Stimulated activated CD8-positive, alpha-beta memory T cell treated with anti-CD3 and anti-CD28 coated beads, Interleukin-4, amount 100 ng/mL, for 1 hour (primary cell): ENCODE measurements around the gene EEF1AKMT3.
A peak's percentile ranks its signal among the peaks of the same experiment; 100 is the strongest.

Source experiments
- DNase-seq, 2 donors: peaks; one replicate each; pipeline ENCODE4 v3.0.0-alpha.2; 2020; ENCODE audit warnings: low read depth in 2 of 2, low spot score in 1 of 2

EEF1AKMT3 gene

GRCh38 chr12:57750561-57751431 is 21.6 kb upstream of the EEF1AKMT3 start:
- no peak for DNase-seq

DNA sequence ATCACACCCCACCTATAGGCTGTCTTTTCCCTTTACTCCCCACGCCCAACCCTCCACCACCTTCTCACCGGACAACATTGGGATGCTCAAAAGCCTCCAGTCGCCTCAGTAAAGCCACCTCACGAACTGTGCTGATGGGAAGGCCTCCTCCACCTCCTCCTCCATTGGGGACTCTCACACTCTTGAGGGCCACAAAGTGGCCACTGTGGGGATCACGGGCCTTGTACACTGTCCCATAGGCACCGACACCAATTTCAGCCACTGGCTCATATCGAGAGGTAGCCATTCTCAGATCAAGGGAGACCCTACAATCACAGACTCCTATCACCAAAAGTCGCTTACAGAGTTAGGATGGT is 21.0 kb upstream of the EEF1AKMT3 start:
- no peak for DNase-seq

DNA sequence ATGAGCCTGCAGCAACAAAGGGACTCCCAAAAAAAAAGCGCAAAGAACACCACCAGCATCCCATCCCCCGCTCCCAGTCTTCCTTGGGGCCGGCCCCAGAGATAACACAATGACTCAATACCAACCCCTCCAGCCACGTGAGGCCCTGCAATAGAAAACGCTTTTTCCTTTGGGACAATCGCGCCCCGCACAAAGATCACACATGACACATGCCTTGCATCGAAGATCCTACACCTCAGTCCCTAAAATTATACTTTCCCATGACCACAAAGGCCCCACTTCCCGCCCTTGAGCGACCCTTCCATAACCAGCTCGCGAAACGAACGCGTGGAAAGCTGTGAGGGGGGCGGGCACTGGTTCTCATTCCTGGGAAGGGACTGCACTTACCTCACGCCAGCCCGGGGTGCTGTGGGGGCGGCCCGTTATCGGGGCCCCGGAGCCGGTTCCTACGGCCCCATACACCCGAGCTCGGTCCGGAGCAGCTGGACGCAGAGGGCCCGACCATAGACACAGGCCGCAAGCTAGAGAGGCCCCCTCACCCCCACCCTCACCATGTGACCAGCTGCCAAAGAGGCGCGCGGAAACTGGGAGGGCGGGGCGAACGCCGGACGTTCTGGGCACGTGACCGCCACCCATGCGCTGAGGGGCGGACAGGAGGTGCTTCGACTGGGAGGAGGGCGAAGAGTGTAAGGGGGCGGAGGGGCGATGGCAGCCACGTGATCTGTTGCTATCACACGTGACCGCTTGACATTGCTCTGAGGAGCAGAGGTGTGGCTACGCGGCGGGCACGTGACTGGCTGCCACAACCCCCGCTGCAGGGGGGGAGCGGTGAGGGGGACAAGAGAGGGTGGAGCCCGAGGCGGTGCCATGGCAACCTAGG is 20.4 kb upstream of the EEF1AKMT3 start, which contains the start of gene CDK4:
Gene CDK4 (minus strand): TSS at position 523 of the 880 bp plus-strand sequence. CDS start 593 bp downstream, outside the sequence.
- DNase-seq: peak; percentile 94 to 97

DNA sequence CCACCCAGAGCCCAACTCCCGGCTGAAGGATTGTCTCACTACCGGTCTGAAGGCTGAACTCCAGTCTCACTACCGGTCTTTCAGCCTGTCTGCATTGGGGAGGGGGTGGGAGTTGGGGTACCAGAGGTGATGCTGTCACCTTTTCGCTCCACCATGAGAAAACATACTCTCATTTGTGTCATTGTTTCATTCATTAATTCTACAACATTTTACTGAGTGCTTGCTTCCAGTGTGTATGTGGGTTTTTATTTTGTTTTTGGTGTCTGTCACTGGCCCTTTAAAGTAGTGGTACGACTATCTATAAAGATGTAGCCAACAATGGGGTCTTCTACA is 19.8 kb upstream of the EEF1AKMT3 start:
- DNase-seq: no peak

DNA sequence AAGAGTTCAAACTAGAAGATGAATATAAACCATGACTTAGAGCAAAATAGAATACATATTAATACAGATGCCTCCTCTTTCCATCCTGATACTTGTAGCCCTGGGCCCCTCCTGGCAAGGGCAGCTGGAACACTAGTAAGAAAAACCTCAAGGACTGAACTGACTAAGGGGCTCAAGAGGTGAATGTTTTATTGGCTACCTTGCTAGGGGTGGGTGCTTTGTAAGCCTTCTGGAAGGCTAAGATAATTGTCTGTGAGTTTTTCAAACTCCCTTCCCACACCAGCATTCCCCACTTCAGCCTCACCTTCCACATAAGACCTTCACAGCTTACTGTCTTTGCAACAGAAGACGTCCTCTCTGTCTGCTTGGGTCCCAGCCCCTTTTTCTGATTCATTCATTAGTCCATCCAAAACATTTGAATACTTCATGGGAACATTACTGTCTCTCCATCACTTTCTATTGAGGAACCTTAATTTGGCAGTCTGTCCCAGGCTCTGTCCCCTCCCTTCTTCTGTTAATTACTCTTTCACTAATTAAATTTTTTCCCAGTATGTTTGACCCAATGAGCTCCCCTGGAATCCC is 18.6 kb upstream of the EEF1AKMT3 start:
- no peak for DNase-seq

- DNase-seq: peak in 1 of 2 donors; percentile 68
Observed at GRCh38 chr12:57754411-57755193, 17.8 kb upstream of the EEF1AKMT3 start, which contains the start of gene MARCHF9. MARCHF9 (plus strand) TSS chr12:57755103; CDS start chr12:57755529, 426 bp downstream.

GRCh38 chr12:57755194-57755453 is 17.3 kb upstream of the EEF1AKMT3 start:
- DNase-seq: no peak

GRCh38 chr12:57755454-57756372 is 16.7 kb upstream of the EEF1AKMT3 start:
- DNase-seq: no peak

- no peak for DNase-seq
Observed at GRCh38 chr12:57756406-57757341, 15.7 kb upstream of the EEF1AKMT3 start.

DNA sequence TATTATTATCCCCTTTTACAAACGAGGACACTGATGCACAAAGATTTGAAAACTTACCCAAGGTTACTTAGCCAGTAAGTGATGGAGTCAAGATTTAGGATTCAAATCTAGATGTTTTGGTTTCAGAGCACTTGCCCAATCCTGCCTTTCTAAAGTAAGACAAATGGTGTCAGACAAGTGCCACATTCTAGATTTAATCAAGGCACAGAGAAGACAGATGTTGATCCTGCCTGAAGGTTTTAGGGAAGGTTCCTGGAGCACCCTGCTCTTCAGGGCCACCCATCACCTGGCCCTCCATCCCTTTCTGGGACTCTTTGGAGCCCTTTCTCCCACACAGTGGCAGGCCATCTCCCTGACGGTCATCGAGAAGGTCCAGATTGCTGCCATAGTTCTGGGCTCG is 14.6 kb upstream of the EEF1AKMT3 start:
- DNase-seq: no peak

DNA sequence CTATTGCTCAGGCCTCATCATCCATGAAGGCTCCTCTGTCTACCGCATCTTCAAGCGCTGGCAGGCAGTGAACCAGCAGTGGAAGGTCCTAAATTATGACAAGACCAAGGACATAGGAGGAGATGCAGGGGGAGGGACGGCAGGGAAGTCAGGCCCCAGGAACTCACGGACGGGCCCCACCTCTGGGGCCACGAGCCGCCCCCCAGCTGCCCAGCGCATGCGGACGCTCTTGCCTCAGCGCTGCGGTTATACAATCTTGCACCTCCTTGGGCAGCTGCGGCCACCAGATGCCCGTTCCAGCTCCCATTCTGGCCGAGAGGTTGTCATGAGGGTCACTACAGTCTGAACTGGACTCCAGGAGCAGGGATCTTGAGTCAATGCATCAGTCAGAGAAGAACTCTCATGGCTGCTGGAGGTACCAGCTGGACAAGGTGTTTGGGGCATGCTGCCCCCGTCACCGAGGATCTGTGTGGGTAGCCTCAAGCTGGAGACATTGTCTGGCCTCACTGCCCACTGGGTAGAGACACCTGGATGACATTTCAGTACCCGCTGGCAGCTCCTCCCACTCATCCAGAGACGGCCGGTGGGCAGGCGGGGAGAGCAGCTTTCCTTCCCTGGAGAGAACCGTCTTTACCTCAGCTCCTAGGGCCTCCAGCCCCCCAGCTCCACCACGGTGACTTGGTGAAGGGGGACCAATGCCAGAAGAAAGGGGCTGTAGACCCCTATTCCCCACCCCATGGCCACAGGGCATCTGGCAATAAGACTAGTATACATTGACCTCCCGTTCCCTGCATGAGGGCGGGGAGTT is 13.7 kb upstream of the EEF1AKMT3 start:
- DNase-seq: no peak

DNA sequence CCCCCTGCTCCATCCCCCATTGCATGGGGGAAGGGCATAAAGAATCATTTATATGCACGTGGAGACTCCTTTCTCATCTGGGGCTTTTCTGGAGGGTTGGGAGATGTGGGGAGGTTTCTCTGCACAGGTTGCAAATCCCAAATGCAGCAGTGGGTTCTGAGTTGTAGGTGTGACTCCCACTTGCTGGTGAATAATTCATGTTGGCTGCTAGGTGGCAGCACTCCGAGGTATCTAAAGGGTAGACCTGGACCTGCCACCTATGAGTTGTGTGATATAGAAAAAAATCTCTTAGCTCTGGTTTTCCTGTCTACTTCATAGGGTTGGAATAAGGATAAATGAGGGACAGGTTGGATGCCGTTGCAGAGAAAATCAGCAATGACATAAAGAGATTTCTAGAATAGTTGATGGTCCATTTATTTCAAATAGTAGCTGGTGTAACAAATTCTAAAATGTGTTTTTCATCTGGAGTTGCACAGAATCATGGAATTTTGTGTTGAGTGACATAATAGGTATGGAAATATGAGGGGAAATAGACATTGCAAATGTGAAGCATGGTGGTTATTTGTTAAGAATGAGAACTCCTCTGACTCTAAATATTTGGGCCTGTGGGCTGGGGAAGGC is 12.9 kb upstream of the EEF1AKMT3 start:
- no peak for DNase-seq

DNA sequence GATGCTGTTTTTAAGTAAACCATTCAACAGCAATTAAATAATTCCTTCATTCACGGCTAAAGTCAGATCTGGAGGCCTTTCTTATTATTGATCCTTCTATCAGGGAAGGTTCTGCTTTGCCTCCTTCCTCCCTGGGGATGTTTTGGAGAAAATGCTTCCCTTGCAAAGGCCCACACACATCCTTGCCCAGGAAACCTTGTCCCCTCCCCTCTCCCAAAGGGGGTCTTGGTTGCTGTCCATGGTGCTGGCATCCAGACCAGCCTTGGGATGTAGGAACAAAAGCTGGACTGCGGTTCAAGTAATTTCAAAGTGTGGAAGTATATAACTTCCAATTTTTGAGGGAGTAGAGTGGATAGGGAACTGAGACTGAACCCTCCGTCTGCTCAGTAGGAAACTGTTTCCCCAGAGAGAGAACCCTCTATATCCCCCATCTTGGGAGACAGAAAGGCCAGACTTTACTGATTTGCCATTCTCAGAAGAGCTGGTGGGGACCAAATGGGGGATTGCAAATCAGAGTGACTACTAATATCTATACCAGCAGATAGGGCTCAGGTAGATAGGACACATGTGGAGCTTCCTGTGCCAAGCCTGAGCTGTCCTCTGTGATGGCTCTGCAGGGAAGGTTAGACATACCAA is 11.9 kb upstream of the EEF1AKMT3 start:
- no peak for DNase-seq

DNA sequence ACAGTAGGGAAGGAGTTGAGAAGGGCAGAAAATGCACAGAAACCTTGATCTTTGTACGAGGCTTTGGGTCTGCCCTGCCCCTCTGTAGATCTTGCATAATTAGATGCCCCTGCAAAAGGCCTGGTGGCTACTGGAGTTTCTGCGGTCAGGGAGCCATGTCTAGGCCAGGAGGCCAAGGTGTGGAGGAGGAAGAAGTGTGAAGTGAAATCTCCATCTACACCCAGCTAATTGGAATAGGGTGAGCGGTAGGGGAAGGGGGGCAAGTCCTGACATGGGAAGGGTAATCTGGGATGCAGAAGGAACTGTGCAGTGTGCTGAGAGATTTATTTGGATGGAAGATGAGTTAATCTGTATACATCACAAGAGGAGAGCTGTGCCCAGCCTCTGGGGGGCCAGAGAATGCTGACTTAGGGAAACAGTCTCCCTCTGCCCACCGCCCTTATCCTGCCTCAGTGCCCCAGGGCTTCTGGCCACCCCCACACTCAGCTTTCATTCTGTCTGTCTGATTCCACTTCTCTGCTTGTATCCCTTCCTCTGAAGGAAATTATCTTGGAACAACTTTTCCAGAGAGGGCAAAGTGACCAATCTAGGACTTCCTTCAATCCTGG is 10.9 kb upstream of the EEF1AKMT3 start:
- DNase-seq: no peak

GRCh38 chr12:57762463-57762862 is 10.0 kb upstream of the EEF1AKMT3 start:
- no peak for DNase-seq

DNA sequence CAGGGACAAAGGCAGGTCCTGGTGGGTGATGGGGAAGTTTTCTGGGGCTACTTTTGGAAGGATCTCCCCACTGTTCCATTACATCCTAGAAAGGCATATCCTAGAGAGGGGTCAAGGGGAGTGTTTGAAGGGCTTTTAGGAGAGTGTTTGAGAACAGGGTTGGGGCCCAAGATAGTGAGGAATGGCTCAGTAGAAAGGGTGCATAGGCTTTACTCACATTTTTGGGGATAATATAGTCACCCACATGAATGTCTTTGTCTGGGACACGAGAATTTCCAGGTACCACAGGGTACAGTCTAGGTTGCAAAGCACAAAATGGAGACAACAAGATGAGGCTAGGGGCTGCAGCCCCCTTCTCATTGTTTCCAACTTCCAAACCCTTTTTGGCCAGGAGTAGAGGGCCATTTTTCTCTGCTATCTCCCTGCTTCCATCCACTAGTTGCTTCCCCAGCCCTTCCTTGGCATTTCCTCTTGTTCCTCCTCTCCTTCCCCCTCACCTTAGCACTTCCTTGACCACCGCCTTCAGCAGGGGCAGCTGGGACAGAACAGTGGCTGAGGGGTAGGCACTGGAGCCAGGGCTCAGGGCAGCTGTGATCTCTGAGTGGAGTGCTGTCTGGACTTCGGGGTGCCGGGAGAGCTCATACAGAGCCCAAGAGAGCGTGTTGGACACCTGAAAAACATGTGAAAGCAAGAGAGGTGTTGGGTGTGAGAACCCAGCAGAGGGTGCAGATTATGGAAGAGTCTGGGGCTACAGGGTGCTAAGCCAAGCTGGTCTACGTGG is 8.3 kb upstream of the EEF1AKMT3 start:
- no peak for DNase-seq
